ENCODE measurements around the gene DNAI4.

DNA sequence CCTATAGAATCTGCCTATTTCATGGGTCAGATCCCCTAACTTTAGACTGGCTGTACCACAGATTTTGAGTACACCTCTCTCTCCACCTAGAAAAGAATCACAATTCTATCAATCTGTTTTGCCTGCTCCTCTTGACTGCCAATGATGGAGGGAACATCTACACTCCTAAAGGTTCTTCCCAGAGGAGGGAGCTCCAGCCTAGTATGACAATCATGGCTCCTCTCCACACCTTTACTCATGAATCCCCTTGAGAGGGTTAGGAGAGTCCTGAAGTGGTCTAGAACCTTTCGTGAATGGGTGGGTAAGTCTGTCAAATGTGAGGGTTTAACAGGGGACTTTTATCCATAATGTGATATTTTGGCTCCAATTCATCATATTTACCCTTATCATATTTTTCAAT, 48.0 kb downstream of the DNAI4 start:
- TF ChIP-seq, protein P1, sequence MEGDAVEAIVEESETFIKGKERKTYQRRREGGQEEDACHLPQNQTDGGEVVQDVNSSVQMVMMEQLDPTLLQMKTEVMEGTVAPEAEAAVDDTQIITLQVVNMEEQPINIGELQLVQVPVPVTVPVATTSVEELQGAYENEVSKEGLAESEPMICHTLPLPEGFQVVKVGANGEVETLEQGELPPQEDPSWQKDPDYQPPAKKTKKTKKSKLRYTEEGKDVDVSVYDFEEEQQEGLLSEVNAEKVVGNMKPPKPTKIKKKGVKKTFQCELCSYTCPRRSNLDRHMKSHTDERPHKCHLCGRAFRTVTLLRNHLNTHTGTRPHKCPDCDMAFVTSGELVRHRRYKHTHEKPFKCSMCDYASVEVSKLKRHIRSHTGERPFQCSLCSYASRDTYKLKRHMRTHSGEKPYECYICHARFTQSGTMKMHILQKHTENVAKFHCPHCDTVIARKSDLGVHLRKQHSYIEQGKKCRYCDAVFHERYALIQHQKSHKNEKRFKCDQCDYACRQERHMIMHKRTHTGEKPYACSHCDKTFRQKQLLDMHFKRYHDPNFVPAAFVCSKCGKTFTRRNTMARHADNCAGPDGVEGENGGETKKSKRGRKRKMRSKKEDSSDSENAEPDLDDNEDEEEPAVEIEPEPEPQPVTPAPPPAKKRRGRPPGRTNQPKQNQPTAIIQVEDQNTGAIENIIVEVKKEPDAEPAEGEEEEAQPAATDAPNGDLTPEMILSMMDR (IDR thresholded peaks at IDR 0.05; ENCODE audit: insufficient read depth, low read length) = no peak
- TF ChIP-seq POLR2AphosphoS5 (IDR thresholded peaks at IDR 0.05; ENCODE audit: low read depth) (no peak), GABPA (IDR thresholded peaks at IDR 0.05; ENCODE audit: low read depth) (no peak), SPI1 (IDR thresholded peaks at IDR 0.05; ENCODE audit: borderline replicate concordance, low read depth) (no peak)
- TF ChIP-seq, protein P2, sequence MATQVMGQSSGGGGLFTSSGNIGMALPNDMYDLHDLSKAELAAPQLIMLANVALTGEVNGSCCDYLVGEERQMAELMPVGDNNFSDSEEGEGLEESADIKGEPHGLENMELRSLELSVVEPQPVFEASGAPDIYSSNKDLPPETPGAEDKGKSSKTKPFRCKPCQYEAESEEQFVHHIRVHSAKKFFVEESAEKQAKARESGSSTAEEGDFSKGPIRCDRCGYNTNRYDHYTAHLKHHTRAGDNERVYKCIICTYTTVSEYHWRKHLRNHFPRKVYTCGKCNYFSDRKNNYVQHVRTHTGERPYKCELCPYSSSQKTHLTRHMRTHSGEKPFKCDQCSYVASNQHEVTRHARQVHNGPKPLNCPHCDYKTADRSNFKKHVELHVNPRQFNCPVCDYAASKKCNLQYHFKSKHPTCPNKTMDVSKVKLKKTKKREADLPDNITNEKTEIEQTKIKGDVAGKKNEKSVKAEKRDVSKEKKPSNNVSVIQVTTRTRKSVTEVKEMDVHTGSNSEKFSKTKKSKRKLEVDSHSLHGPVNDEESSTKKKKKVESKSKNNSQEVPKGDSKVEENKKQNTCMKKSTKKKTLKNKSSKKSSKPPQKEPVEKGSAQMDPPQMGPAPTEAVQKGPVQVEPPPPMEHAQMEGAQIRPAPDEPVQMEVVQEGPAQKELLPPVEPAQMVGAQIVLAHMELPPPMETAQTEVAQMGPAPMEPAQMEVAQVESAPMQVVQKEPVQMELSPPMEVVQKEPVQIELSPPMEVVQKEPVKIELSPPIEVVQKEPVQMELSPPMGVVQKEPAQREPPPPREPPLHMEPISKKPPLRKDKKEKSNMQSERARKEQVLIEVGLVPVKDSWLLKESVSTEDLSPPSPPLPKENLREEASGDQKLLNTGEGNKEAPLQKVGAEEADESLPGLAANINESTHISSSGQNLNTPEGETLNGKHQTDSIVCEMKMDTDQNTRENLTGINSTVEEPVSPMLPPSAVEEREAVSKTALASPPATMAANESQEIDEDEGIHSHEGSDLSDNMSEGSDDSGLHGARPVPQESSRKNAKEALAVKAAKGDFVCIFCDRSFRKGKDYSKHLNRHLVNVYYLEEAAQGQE (IDR thresholded peaks at IDR 0.05; ENCODE audit: insufficient replicate concordance, low read depth) = no peak
